Neural cell (in vitro differentiated cells): ENCODE measurements around the gene EIF3K. TPM values are rescaled to one million over a fixed set of nuclear protein-coding genes. Genes with fewer than 3 reads are reported as not detected.

Experiments
- H2AFZ ChIP-seq: fragments of 200-600, 300-800 bp; sonication (generic), shearing (Covaris generic); 2 replicates; pipeline ENCODE4 v1.6.0; 2014; ENCODE audit warnings: low read depth, mild to moderate bottlenecking, antibody characterized with exemption, low read length, moderate library complexity
- H3F3A ChIP-seq: fragments of 200-600 bp; shearing (Covaris generic); 2 replicates; pipeline ENCODE4 v1.6.1; 2016; ENCODE audit warnings: mild to moderate bottlenecking, moderate library complexity, mixed read lengths, antibody characterized with exemption, low read length; ENCODE audit not compliant: insufficient read depth, poor library complexity, severe bottlenecking
- H3K27ac ChIP-seq: fragments of 200-600, 300-800 bp; sonication (generic), shearing (Covaris generic); 2 replicates; pipeline ENCODE4 v1.5.1; 2014; ENCODE audit warnings: mild to moderate bottlenecking, low read length, moderate library complexity
- H3K27me3 ChIP-seq: fragments of 300-800, 200-600 bp; sonication (generic), shearing (Covaris generic); 2 replicates; pipeline ENCODE4 v1.6.0; 2014; ENCODE audit warnings: mild to moderate bottlenecking, low read depth, low read length, moderate library complexity; ENCODE audit not compliant: insufficient read depth
- H3K36me3 ChIP-seq: fragments of 300-800, 200-600 bp; sonication (generic), shearing (Covaris generic); 2 replicates; pipeline ENCODE4 v1.5.1; 2014; ENCODE audit warnings: mild to moderate bottlenecking, antibody characterized with exemption, low read length, moderate library complexity; ENCODE audit not compliant: insufficient read depth
- H3K4me2 ChIP-seq: fragments of 300-800, 200-600 bp; sonication (generic), shearing (Covaris generic); 2 replicates; pipeline ENCODE4 v1.6.0; 2014; ENCODE audit warnings: mild to moderate bottlenecking, low read length
- H3K4me3 ChIP-seq: fragments of 300-800, 200-600 bp; sonication (generic), shearing (Covaris generic); 2 replicates; pipeline ENCODE4 v1.5.1; 2014; ENCODE audit warnings: mild to moderate bottlenecking, low read length, moderate library complexity
- H3K79me2 ChIP-seq: fragments of 200-600 bp; shearing (Covaris generic); replicated peaks from 2 replicates; pipeline ENCODE4 v1.6.0; 2014; ENCODE audit warnings: mild to moderate bottlenecking, low read length, moderate library complexity; ENCODE audit not compliant: insufficient read depth
- H3K9ac ChIP-seq: fragments of 300-800, 200-600 bp; sonication (generic), shearing (Covaris generic); 2 replicates; pipeline ENCODE4 v1.6.1; 2016; ENCODE audit warnings: mild to moderate bottlenecking, low read length, mixed read lengths
- H3K9me2 ChIP-seq: fragments of 200-600 bp; shearing (Covaris generic); 2 replicates; pipeline ENCODE4 v1.6.1; 2016; ENCODE audit warnings: mild to moderate bottlenecking, low read length, mixed read lengths; ENCODE audit not compliant: insufficient read depth
- H3K9me3 ChIP-seq: fragments of 200-600, 300-800 bp; sonication (generic), shearing (Covaris generic); 2 replicates; pipeline ENCODE4 v1.6.1; 2016; ENCODE audit warnings: mild to moderate bottlenecking, mixed run types, low read length, moderate library complexity, mixed read lengths
- H4K20me1 ChIP-seq: fragments of 200-600 bp; shearing (Covaris generic); 2 replicates; pipeline ENCODE4 v1.6.1; 2016; ENCODE audit warnings: mild to moderate bottlenecking, mixed run types; ENCODE audit not compliant: insufficient read depth
- CTCF ChIP-seq: fragments of 450-650 bp; IDR thresholded peaks from 2 replicates; pipeline ENCODE4 v1.5.1; 2014; ENCODE audit warnings: antibody characterized with exemption, mild to moderate bottlenecking, moderate library complexity; ENCODE audit not compliant: poor library complexity, severe bottlenecking
- EP300 ChIP-seq: fragments of 450-650 bp; conservative IDR thresholded peaks from 2 replicates; pipeline ENCODE4 v1.6.1; 2014; ENCODE audit warnings: antibody characterized with exemption, mild to moderate bottlenecking, moderate library complexity; ENCODE audit not compliant: poor library complexity, severe bottlenecking
- EZH2 ChIP-seq: fragments of 200-600, 300-800 bp; shearing (Covaris generic), sonication (generic); IDR thresholded peaks from 2 replicates; pipeline ENCODE4 v1.6.1; 2014; ENCODE audit warnings: antibody characterized with exemption, low read length, borderline replicate concordance, mild to moderate bottlenecking; ENCODE audit not compliant: insufficient read depth, poor library complexity, severe bottlenecking
- MXI1 ChIP-seq: fragments of 450-650 bp; conservative IDR thresholded peaks from 2 replicates; pipeline ENCODE4 v1.6.1; 2014; ENCODE audit warnings: antibody characterized with exemption, mild to moderate bottlenecking; ENCODE audit not compliant: poor library complexity, severe bottlenecking
- POLR2AphosphoS5 ChIP-seq: IDR thresholded peaks from 2 replicates; pipeline ENCODE4 v1.6.1; 2012
- RAD21 ChIP-seq: fragments of 450-650 bp; conservative IDR thresholded peaks from 2 replicates; pipeline ENCODE4 v1.6.1; 2014; ENCODE audit warnings: antibody characterized with exemption, mild to moderate bottlenecking, moderate library complexity
- REST ChIP-seq: IDR thresholded peaks from 2 replicates; pipeline ENCODE4 v1.6.1; 2012; ENCODE audit warnings: borderline replicate concordance
- SMC3 ChIP-seq: fragments of 450-650 bp; conservative IDR thresholded peaks from 2 replicates; pipeline ENCODE4 v1.6.1; 2014; ENCODE audit warnings: antibody characterized with exemption, mild to moderate bottlenecking, moderate library complexity; ENCODE audit not compliant: poor library complexity
- TAF1 ChIP-seq: IDR thresholded peaks from 2 replicates; pipeline ENCODE4 v1.6.1; 2012; ENCODE audit warnings: low read depth
- polyA plus RNA-seq: library from polyadenylated mRNA; depleted of rRNA; stranded (reverse); fragments of >200 nt; gene quantifications from 2 replicates; pipeline ENCODE4 v1.2.3, GENCODE V29; 2014

EIF3K gene
- polyA plus RNA-seq, 1 donor from 2014 or later, result 462 TPM

- Histone ChIP-seq H3K4me2 (no peak overlapping the region), H3K9me3 (no peaks in the 10 kb centered on the region), H2AFZ (no peak overlapping the region), H4K20me1 (peaks cover 5% of the 10 kb centered on the region), H3K79me2 (peaks cover 79% of the 10 kb centered on the region), H3K27ac (no peak overlapping the region), H3K9me2 (no peaks in the 10 kb centered on the region), H3K27me3 (no peaks in the 10 kb centered on the region), H3K36me3 (no peaks in the 10 kb centered on the region), H3F3A (no peaks in the 10 kb centered on the region), H3K9ac (no peak overlapping the region), H3K4me3 (no peak overlapping the region)
- TF ChIP-seq MXI1 (no peak), EZH2 (no peak), RAD21 (no peak)
These were observed 36.3 kb downstream of the EIF3K start for GRCh38 chr19:38655148-38655824.

- H3K27ac ChIP-seq, result no peak overlapping the region
- no peak overlapping the region for H3K4me3 ChIP-seq
- no peaks in the 10 kb centered on the region for H3K36me3 ChIP-seq
- no peaks in the 10 kb centered on the region for H3K27me3 ChIP-seq
- no peak overlapping the region for H2AFZ ChIP-seq
- TF ChIP-seq SMC3 (no peak), EZH2 (no peak), MXI1 (no peak), CTCF (no peak), EP300 (no peak), RAD21 (no peak), POLR2AphosphoS5 (no peak), REST (no peak), TAF1 (no peak)
- peaks cover 5% of the 10 kb centered on the region for H4K20me1 ChIP-seq
- H3K9me2 ChIP-seq, result no peaks in the 10 kb centered on the region
- H3K9ac ChIP-seq, result no peak overlapping the region
- H3F3A ChIP-seq, result no peaks in the 10 kb centered on the region
- peaks cover 71% of the 10 kb centered on the region for H3K79me2 ChIP-seq
- no peaks in the 10 kb centered on the region for H3K9me3 ChIP-seq
- H3K4me2 ChIP-seq, result no peak overlapping the region
These were observed 37.4 kb downstream of the EIF3K start for GRCh38 chr19:38656171-38656981.
